ENCODE measurements around the gene HABP4. TPM values are rescaled to one million over a fixed set of nuclear protein-coding genes. Genes with fewer than 3 reads are reported as not detected.
A peak's percentile ranks its signal among the peaks of the same experiment; 100 is the strongest.

Gene HABP4
- total RNA-seq, result 15.8 and 16.5 TPM in 2 replicates
- long read RNA-seq, partial matches to known transcripts, result 1 of 2 reads
- long read RNA-seq, other reads (novel, unspliced or antisense), result 1 of 2 reads

DNA sequence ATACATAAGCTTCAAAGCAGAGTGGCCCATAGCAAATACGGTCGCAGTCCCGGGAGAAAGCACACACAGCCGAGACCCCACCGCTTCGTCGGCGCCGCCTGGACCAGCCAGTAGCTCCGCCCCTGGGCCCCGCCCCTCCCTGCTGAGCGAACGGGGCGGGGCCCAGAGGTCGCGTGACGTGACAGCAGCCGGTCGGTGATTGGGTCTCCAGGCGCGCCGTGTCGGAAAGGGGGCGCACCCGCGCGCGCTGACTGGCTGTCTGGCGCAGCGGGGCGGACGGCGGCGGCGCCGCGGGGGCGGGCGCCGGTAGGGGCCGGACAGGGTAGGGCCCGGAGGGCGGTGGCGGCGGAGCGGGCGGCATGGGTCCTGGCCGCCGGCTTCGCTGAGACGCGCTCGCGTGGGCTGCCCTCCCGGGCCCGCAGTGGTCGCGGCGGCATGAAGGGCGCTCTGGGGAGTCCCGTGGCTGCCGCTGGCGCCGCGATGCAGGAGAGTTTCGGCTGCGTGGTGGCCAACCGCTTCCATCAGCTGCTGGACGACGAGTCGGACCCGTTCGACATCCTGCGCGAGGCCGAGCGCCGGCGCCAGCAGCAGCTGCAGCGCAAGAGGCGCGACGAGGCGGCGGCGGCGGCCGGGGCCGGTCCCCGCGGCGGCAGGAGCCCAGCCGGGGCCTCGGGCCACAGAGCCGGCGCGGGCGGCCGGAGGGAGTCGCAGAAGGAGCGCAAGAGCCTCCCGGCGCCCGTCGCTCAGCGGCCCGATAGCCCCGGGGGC is at the start of gene HABP4:
TSS of gene HABP4 (plus strand) at position 325 of the 768 bp plus-strand sequence. CDS start at position 436, 111 bp downstream.
- Mint-ChIP-seq H3K4me1 (ENCODE audit: unreplicated experiment) (peaks cover 28% of the 10 kb centered on the region), H3K4me3 (ENCODE audit: unreplicated experiment) (peak within 1 kb of the TSS; percentile 86), H3K27ac (ENCODE audit: unreplicated experiment) (peak within 1 kb of the TSS; percentile 85), H3K27me3 (ENCODE audit: unreplicated experiment) (no peaks in the 10 kb centered on the region), H3K36me3 (ENCODE audit: unreplicated experiment) (no peaks in the 10 kb centered on the region), H3K9me3 (ENCODE audit: unreplicated experiment) (no peaks in the 10 kb centered on the region)
- peak; percentile 98 for DNase-seq (ENCODE audit: extremely low spot score, unreplicated experiment)
- TF ChIP-seq CTCF (IDR thresholded peaks at IDR 0.05), result no peak

DNA sequence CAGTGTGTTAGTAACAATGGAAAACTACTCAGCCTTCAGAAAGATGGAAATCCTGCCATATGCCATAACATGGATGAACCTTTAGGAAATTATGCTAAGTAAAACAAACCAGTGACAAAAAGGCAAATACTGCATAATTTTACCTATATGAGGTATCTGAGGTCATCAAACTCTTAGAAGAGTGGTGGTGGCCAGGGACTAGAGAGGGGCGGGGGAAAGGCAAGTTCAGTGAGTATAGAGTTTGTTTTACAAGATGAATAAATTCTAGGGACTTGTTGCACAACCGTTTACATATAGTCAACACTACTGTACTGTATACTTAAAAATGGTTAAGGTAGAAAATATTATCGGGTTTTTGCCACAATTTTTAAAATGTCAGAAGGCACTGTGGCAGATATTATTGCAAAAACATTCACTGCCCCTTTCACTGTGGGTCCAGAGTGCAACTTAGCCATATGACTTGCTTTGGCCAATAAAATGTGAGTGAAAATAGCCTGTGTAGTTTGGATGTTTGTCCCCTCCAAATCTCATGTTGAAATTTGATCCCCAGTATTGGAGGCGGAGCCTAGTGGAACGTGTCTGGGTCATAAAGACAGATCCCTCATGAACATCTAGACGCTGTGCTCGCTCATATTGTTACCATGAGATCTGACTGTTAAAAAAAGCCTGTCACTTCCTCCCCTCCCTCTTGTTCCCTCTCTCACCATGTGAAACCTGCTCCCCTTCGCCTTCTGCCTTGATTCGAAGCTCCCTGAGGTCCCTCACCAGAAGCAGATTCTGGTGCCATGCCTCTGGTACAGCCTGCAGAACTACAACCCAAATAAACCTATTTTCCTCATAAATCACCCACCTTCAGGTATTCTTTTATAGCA is 41.3 kb upstream of the HABP4 start:
- H3K27me3 Mint-ChIP-seq (ENCODE audit: unreplicated experiment), result no peaks in the 10 kb centered on the region
- no peaks in the 10 kb centered on the region for H3K36me3 Mint-ChIP-seq (ENCODE audit: unreplicated experiment)
- DNase-seq (ENCODE audit: extremely low spot score, unreplicated experiment), result no peak
- no peak overlapping the region for H3K27ac Mint-ChIP-seq (ENCODE audit: unreplicated experiment)
- no peak overlapping the region for H3K4me3 Mint-ChIP-seq (ENCODE audit: unreplicated experiment)
- no peak for TF ChIP-seq CTCF (IDR thresholded peaks at IDR 0.05)
- peaks cover 13% of the 10 kb centered on the region for H3K4me1 Mint-ChIP-seq (ENCODE audit: unreplicated experiment)
- no peaks in the 10 kb centered on the region for H3K9me3 Mint-ChIP-seq (ENCODE audit: unreplicated experiment)

DNA sequence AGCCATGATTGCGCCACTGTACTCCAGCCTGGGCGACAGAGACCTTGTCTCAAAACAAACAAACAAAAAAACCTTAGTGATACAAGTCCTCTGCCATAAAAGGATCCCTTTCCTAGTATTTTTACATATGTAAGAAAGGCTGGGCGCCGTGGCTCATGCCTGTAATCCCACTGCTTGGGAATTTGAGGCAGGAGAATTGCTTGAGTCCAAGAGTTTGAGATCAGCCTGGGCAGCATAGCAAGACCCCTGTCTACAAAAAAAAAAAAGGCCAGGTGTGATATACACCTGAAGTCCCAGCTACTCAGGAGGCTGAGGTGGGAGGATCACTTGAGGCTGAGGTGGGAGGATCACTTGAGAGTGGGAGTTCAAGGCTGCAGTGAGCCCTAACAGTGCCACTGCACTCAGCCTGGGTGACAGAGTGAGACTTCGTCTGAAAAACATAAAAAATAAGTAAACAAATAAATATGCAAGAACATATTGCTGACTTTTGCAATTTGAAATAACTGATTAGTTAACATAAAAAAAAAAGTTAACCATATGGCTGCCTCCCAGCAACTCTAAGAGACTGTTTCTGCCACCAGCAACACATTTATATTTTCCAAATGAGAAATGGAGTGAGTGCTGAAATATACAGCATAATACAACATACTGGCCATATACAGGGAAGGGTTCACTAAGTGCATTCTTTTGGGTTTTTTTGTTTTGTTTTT is 38.7 kb upstream of the HABP4 start:
- DNase-seq (ENCODE audit: extremely low spot score, unreplicated experiment), result peak; percentile 32
- no peak for TF ChIP-seq CTCF (IDR thresholded peaks at IDR 0.05)
- Mint-ChIP-seq H3K27ac (ENCODE audit: unreplicated experiment) (peak overlapping the region; percentile 14), H3K9me3 (ENCODE audit: unreplicated experiment) (no peaks in the 10 kb centered on the region), H3K36me3 (ENCODE audit: unreplicated experiment) (no peaks in the 10 kb centered on the region), H3K27me3 (ENCODE audit: unreplicated experiment) (no peaks in the 10 kb centered on the region), H3K4me1 (ENCODE audit: unreplicated experiment) (peaks cover 17% of the 10 kb centered on the region), H3K4me3 (ENCODE audit: unreplicated experiment) (no peak overlapping the region)

- Mint-ChIP-seq H3K27ac (ENCODE audit: unreplicated experiment) (peak overlapping the region; percentile 31), H3K27me3 (ENCODE audit: unreplicated experiment) (no peaks in the 10 kb centered on the region)
- TF ChIP-seq CTCF (IDR thresholded peaks at IDR 0.05), result no peak
These were observed 37.6 kb upstream of the HABP4 start for GRCh38 chr9:96412174-96412913.

More at GRCh38 chr9:96412174-96412913, 37.6 kb upstream of the HABP4 start:
- Mint-ChIP-seq H3K36me3 (ENCODE audit: unreplicated experiment) (no peaks in the 10 kb centered on the region), H3K9me3 (ENCODE audit: unreplicated experiment) (no peaks in the 10 kb centered on the region), H3K4me1 (ENCODE audit: unreplicated experiment) (peaks cover 20% of the 10 kb centered on the region), H3K4me3 (ENCODE audit: unreplicated experiment) (no peak overlapping the region)
- no peak for DNase-seq (ENCODE audit: extremely low spot score, unreplicated experiment)

Data from osteocyte (in vitro differentiated cells).